Measurements from ENCODE around the gene DRD5.

DNA sequence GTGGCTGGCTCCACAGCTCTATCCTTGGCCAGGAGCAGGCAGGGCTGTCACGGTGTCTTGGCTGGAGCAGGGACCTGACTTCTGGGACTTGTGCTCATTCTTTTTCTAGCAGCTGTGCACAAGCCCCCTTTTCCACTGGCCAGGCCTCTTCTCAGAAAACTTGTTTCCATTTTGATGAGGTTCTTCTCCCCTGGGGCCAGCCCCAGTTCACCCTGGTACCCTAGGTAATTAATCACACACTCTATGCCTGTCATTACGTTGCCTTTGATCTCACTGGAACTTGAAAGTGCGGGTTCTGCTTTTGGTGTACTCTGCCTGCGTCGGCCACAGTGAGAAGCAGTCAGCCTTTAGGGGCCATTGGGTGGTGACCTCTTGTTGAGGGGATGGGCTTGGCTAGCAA, 26.6 kb downstream of the DRD5 start:
- no peak for TF ChIP-seq YY1 (IDR thresholded peaks at IDR 0.05; ENCODE audit: insufficient read depth, insufficient read length)
- no peak for TF ChIP-seq ZNF274 (IDR thresholded peaks at IDR 0.05; ENCODE audit: low read depth, low read length)

Data from NT2/D1 (cell line).